HEK293 (cell line): ENCODE results near the gene BTBD9.

Source experiments
- CTCF ChIP-seq: fragments of 450-650 bp; formaldehyde crosslinking; IDR thresholded peaks from 2 replicates; pipeline ENCODE4 v1.5.1; 2016; ENCODE audit warnings: missing biosample characterization, missing genetic modification characterization
- KLF10 ChIP-seq: fragments of 450-650 bp; IDR thresholded peaks from 2 replicates; pipeline ENCODE4 v1.5.1; 2018; ENCODE audit warnings: missing biosample characterization, mild to moderate bottlenecking, missing genetic modification characterization
- PATZ1 ChIP-seq: fragments of 450-650 bp; formaldehyde crosslinking; IDR thresholded peaks from 2 replicates; pipeline ENCODE4 v1.5.1; 2016; ENCODE audit warnings: missing biosample characterization, missing genetic modification characterization
- SCRT2 ChIP-seq: fragments of 450-650 bp; formaldehyde crosslinking; IDR thresholded peaks from 2 replicates; pipeline ENCODE4 v1.5.1; 2016; ENCODE audit warnings: missing biosample characterization, missing genetic modification characterization
- ZFP3 ChIP-seq: fragments of 450-650 bp; formaldehyde crosslinking; IDR thresholded peaks from 2 replicates; pipeline ENCODE4 v1.5.1; 2016; ENCODE audit warnings: low read depth, missing biosample characterization, missing genetic modification characterization
- ZFP69B ChIP-seq: fragments of 450-650 bp; formaldehyde crosslinking; IDR thresholded peaks from 2 replicates; pipeline ENCODE4 v1.5.1; 2016; ENCODE audit warnings: missing biosample characterization, missing genetic modification characterization
- ZNF146 ChIP-seq: fragments of 450-650 bp; formaldehyde crosslinking; IDR thresholded peaks from 2 replicates; pipeline ENCODE4 v1.5.1; 2016; ENCODE audit warnings: missing biosample characterization, missing genetic modification characterization
- ZNF501 ChIP-seq: fragments of 450-650 bp; formaldehyde crosslinking; IDR thresholded peaks from 2 replicates; pipeline ENCODE4 v1.5.1; 2016; ENCODE audit warnings: missing biosample characterization, missing genetic modification characterization
- ZNF514 ChIP-seq: fragments of 450-650 bp; formaldehyde crosslinking; IDR thresholded peaks from 2 replicates; pipeline ENCODE4 v1.5.1; 2016; ENCODE audit warnings: missing biosample characterization, missing genetic modification characterization
- ZNF670 ChIP-seq: fragments of 450-650 bp; formaldehyde crosslinking; IDR thresholded peaks from 2 replicates; pipeline ENCODE4 v1.5.1; 2016; ENCODE audit warnings: missing biosample characterization, missing genetic modification characterization, low read depth
- ZSCAN5A ChIP-seq: fragments of 450-650 bp; formaldehyde crosslinking; IDR thresholded peaks from 2 replicates; pipeline ENCODE4 v1.5.1; 2016; ENCODE audit warnings: missing biosample characterization, missing genetic modification characterization
- TF ChIP-seq, protein P1 (sequence below): fragments of 450-650 bp; formaldehyde crosslinking; IDR thresholded peaks from 2 replicates; pipeline ENCODE4 v1.5.1; 2016; ENCODE audit warnings: missing biosample characterization, missing genetic modification characterization
- TF ChIP-seq, protein P2 (sequence below): fragments of 450-650 bp; formaldehyde crosslinking; IDR thresholded peaks from 2 replicates; pipeline ENCODE4 v1.5.1; 2016; ENCODE audit warnings: missing biosample characterization, missing genetic modification characterization

DNA sequence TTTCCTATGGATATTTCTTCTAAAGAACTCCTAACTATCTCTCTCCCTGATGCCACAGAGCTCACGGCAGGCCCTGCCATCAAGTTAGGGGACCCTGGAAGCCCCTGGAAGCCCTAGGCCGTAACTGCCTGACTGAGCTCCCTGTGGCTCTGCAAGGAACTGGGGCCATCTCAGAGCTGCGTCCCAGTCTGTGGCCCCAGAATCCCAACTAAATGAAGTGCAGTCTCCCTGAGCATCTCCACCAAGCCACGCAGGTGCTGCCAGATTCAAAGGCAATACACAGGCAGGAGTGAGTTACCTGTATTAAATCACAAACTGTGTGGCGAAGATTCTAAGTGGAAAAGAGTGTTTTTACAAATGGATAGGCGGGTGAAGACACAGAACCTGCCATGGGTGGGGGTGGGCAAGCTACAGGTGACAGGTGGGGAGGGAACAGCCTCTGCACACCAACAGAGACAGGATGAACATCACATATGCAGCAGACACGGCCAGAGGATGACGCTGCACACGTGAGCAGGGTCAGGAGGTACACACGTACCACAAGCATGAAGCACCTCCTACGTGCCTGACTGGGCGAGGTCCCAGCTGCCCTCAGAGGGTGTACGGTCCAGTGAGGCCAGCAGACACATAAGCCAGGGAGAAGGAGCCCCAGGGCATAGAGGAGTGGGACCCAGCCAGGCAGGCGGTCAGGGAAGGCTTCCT is 461.7 kb downstream of the BTBD9 start:
- TF ChIP-seq ZFP69B (tag by site-specific recombination), result no peak
- peak; percentile 47; the same call in 1 of the 2 replicates for TF ChIP-seq SCRT2 (tag by site-specific recombination)
- TF ChIP-seq, protein P1, sequence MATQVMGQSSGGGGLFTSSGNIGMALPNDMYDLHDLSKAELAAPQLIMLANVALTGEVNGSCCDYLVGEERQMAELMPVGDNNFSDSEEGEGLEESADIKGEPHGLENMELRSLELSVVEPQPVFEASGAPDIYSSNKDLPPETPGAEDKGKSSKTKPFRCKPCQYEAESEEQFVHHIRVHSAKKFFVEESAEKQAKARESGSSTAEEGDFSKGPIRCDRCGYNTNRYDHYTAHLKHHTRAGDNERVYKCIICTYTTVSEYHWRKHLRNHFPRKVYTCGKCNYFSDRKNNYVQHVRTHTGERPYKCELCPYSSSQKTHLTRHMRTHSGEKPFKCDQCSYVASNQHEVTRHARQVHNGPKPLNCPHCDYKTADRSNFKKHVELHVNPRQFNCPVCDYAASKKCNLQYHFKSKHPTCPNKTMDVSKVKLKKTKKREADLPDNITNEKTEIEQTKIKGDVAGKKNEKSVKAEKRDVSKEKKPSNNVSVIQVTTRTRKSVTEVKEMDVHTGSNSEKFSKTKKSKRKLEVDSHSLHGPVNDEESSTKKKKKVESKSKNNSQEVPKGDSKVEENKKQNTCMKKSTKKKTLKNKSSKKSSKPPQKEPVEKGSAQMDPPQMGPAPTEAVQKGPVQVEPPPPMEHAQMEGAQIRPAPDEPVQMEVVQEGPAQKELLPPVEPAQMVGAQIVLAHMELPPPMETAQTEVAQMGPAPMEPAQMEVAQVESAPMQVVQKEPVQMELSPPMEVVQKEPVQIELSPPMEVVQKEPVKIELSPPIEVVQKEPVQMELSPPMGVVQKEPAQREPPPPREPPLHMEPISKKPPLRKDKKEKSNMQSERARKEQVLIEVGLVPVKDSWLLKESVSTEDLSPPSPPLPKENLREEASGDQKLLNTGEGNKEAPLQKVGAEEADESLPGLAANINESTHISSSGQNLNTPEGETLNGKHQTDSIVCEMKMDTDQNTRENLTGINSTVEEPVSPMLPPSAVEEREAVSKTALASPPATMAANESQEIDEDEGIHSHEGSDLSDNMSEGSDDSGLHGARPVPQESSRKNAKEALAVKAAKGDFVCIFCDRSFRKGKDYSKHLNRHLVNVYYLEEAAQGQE (tag by site-specific recombination), result no peak
- no peak for TF ChIP-seq ZNF514 (tag by site-specific recombination)
- TF ChIP-seq CTCF (tag by site-specific recombination), result no peak
- no peak for TF ChIP-seq ZNF670
- TF ChIP-seq ZNF146, result no peak
- TF ChIP-seq ZFP3 (tag by site-specific recombination), result no peak
- TF ChIP-seq, protein P2, sequence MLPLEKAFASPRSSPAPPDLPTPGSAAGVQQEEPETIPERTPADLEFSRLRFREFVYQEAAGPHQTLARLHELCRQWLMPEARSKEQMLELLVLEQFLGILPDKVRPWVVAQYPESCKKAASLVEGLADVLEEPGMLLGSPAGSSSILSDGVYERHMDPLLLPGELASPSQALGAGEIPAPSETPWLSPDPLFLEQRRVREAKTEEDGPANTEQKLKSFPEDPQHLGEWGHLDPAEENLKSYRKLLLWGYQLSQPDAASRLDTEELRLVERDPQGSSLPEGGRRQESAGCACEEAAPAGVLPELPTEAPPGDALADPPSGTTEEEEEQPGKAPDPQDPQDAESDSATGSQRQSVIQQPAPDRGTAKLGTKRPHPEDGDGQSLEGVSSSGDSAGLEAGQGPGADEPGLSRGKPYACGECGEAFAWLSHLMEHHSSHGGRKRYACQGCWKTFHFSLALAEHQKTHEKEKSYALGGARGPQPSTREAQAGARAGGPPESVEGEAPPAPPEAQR (tag by site-specific recombination), result no peak
- TF ChIP-seq PATZ1, result no peak
- TF ChIP-seq ZSCAN5A (tag by site-specific recombination), result no peak
- no peak for TF ChIP-seq ZNF501 (tag by site-specific recombination)
- no peak for TF ChIP-seq KLF10 (tag by site-specific recombination)
